Common myeloid progenitor, CD34-positive (primary cell): ENCODE measurements around the gene SLC7A8.

Experiments
- CTCF ChIA-PET: fragments of 350-600 bp; sonication (Branson Sonifier 250); formaldehyde crosslinking; loops from one replicate; lab custom pipeline; 2021; ENCODE audit warnings: antibody characterized with exemption; lab: Charles Lee
- POLR2A ChIA-PET: fragments of 350-600 bp; sonication (Branson Sonifier 250); formaldehyde crosslinking; loops from one replicate; lab custom pipeline; 2021; ENCODE audit warnings: antibody characterized with exemption; lab: Charles Lee
- DNase-seq, 3 donors: peaks; one replicate each; pipeline versions ENCODE4 v3.0.0 to v3.0.0-alpha.2; 2013
- H3K27ac ChIP-seq, 2 experiments: 1 replicate in 1 of 2; 2 replicates in 1 of 2; pipeline ENCODE4 v1.7.0; 2013; ENCODE audit warnings: inconsistent platforms in 2 of 2, low read length in 2 of 2, mild to moderate bottlenecking in 2 of 2, low read depth in 1 of 2, moderate library complexity in 1 of 2; ENCODE audit not compliant: severe bottlenecking in 2 of 2, insufficient read depth in 1 of 2, poor library complexity in 1 of 2
- H3K27me3 ChIP-seq, 5 experiments: replicated peaks in 2 of 5; 1 replicate in 3 of 5; 2 replicates in 2 of 5; pipeline versions ENCODE4 v1.6.1 to v1.7.0; 2013; ENCODE audit warnings: low read length in 4 of 5, mild to moderate bottlenecking in 2 of 5, moderate library complexity in 2 of 5, inconsistent platforms in 1 of 5; ENCODE audit not compliant: insufficient read depth in 5 of 5, control insufficient read depth in 4 of 5
- H3K36me3 ChIP-seq, 4 experiments: 1 replicate in 2 of 4; 2 replicates in 2 of 4; pipeline versions ENCODE4 v1.6.1 to v1.7.0; 2013; ENCODE audit warnings: low read length in 3 of 4, control low read depth in 1 of 4, mild to moderate bottlenecking in 1 of 4; ENCODE audit not compliant: control insufficient read depth in 4 of 4, insufficient read depth in 4 of 4
- H3K4me1 ChIP-seq, 4 experiments: 1 replicate in 3 of 4; 2 replicates in 1 of 4; pipeline versions ENCODE4 v1.6.1 to v1.7.1; 2013; ENCODE audit warnings: low read length in 3 of 4, mild to moderate bottlenecking in 3 of 4, control low read depth in 1 of 4, inconsistent platforms in 1 of 4, moderate library complexity in 1 of 4; ENCODE audit not compliant: control insufficient read depth in 4 of 4, insufficient read depth in 4 of 4; ENCODE audit errors: control extremely low read depth in 1 of 4
- H3K4me3 ChIP-seq, 7 experiments: 1 replicate in 4 of 7; 2 replicates in 3 of 7; pipeline versions ENCODE4 v1.5.1 to v1.7.0; 2013; ENCODE audit warnings: mild to moderate bottlenecking in 7 of 7, low read length in 6 of 7, moderate library complexity in 6 of 7, inconsistent platforms in 2 of 7, low read depth in 2 of 7, control low read depth in 1 of 7; ENCODE audit not compliant: insufficient read depth in 4 of 7, control insufficient read depth in 1 of 7; ENCODE audit errors: extremely low read depth in 1 of 7
- H3K9me3 ChIP-seq, 5 experiments: 1 replicate in 4 of 5; 2 replicates in 1 of 5; pipeline versions ENCODE4 v1.6.1 to v1.7.1; 2013; ENCODE audit warnings: low read length in 4 of 5, mild to moderate bottlenecking in 2 of 5, inconsistent platforms in 1 of 5, low read depth in 1 of 5, moderate library complexity in 1 of 5; ENCODE audit not compliant: control insufficient read depth in 4 of 5, insufficient read depth in 2 of 5; ENCODE audit errors: control extremely low read depth in 1 of 5
- WGBS: methylation state at CpG from one replicate; pipeline ENCODE4 v1.1.5; 2013; ENCODE audit not compliant: insufficient coverage; 5-methylcytosine and 5-hydroxymethylcytosine counted together

The SLC7A8 gene

GRCh38 chr14:23115039-23115731, 68.3 kb downstream of the SLC7A8 start:
- peaks cover 0 to 4% (median 0%) of the 10 kb centered on the region in 5 experiments for H3K27me3 ChIP-seq
- H3K9me3 ChIP-seq: no peaks in the 10 kb centered on the region
- 97% methylated on average over 6 of the region's 10 CpGs for WGBS
- CTCF ChIA-PET: interaction anchor here (0.8 to 16.7 kb wide), 3 partner anchors 37 to 102 kb away, joined by 3 to 462 read pairs (median 200); partner anchors contain the start of gene SLC7A8
- no peak overlapping the region for H3K27ac ChIP-seq
- no peak overlapping the region for H3K4me3 ChIP-seq
- H3K4me1 ChIP-seq: peaks cover 2 to 46% (median 33%) of the 10 kb centered on the region in 4 experiments
- DNase-seq: no peak
- H3K36me3 ChIP-seq: no peaks in the 10 kb centered on the region
- POLR2A ChIA-PET: interaction anchor here (1.0 kb wide), 1 partner anchor 20 kb away, joined by 3 read pairs; the partner anchor contains the start of genes ACIN1 and C14orf119

- H3K27ac ChIP-seq: no peak overlapping the region
- no peaks in the 10 kb centered on the region for H3K9me3 ChIP-seq
- DNase-seq: no peak
- ChIA-PET POLR2A (interaction anchor here (1.0 kb wide), 1 partner anchor 19 kb away, joined by 3 read pairs; the partner anchor contains the start of genes ACIN1 and C14orf119), CTCF (interaction anchor here (0.8 to 16.7 kb wide), 4 partner anchors 36 to 103 kb away, joined by 3 to 462 read pairs (median 102); partner anchors contain the start of gene SLC7A8)
- peaks cover 2 to 41% (median 27%) of the 10 kb centered on the region in 4 experiments for H3K4me1 ChIP-seq
- peaks cover 0 to 4% (median 0%) of the 10 kb centered on the region in 5 experiments for H3K27me3 ChIP-seq
- WGBS: 100% methylated on average over 2 of the region's 4 CpGs
- no peaks in the 10 kb centered on the region for H3K36me3 ChIP-seq
- H3K4me3 ChIP-seq: no peak overlapping the region
These were observed 68.8 kb downstream of the SLC7A8 start for GRCh38 chr14:23114669-23115038.

- H3K27me3 ChIP-seq: peaks cover 0 to 4% (median 0%) of the 10 kb centered on the region in 5 experiments
- H3K9me3 ChIP-seq: no peaks in the 10 kb centered on the region
- CTCF ChIA-PET: interaction anchor here (0.9 to 8.1 kb wide), 4 partner anchors 10 to 73 kb away, joined by 3 to 200 read pairs (median 4); no protein-coding TSS in a partner anchor
- 93% methylated on average over 5 of the region's 5 CpGs for WGBS
- H3K27ac ChIP-seq: no peak overlapping the region
- H3K4me1 ChIP-seq: peaks cover 2 to 35% (median 22%) of the 10 kb centered on the region in 4 experiments
- H3K4me3 ChIP-seq: no peak overlapping the region
- POLR2A ChIA-PET: no interaction called here
- no peak for DNase-seq
- no peaks in the 10 kb centered on the region for H3K36me3 ChIP-seq
These were observed 69.4 kb downstream of the SLC7A8 start for GRCh38 chr14:23114120-23114458.

GRCh38 chr14:23113431-23114119, 69.9 kb downstream of the SLC7A8 start:
- Histone ChIP-seq H3K27ac (no peak overlapping the region), H3K4me3 (no peak overlapping the region), H3K27me3 (peaks cover 0 to 4% (median 0%) of the 10 kb centered on the region in 5 experiments), H3K9me3 (no peaks in the 10 kb centered on the region), H3K4me1 (peaks cover 2 to 30% (median 17%) of the 10 kb centered on the region in 4 experiments), H3K36me3 (no peaks in the 10 kb centered on the region)
- ChIA-PET POLR2A (interaction anchor here (0.5 to 1.3 kb wide), 3 partner anchors 19 to 688 kb away, joined by 3 to 7 read pairs (median 5); partner anchors contain the start of genes ACIN1 and C14orf119), CTCF (interaction anchor here (0.8 to 8.1 kb wide), 15 partner anchors 7 to 131 kb away, joined by 3 to 200 read pairs (median 5); partner anchors contain the start of genes ACIN1, AJUBA, C14orf119 and CEBPE)
- DNase-seq: no peak
- WGBS: 84% methylated on average over 3 of the region's 10 CpGs

GRCh38 chr14:23112359-23113178, 70.9 kb downstream of the SLC7A8 start:
- no peaks in the 10 kb centered on the region for H3K9me3 ChIP-seq
- no peaks in the 10 kb centered on the region for H3K36me3 ChIP-seq
- ChIA-PET CTCF (interaction anchor here (0.8 to 8.1 kb wide), 15 partner anchors 8 to 140 kb away, joined by 3 to 200 read pairs (median 5); partner anchors contain the start of genes ACIN1, AJUBA, C14orf119 and CDH24), POLR2A (interaction anchor here (0.5 to 1.3 kb wide), 3 partner anchors 18 to 687 kb away, joined by 3 to 7 read pairs (median 5); partner anchors contain the start of genes ACIN1 and C14orf119)
- peaks cover 0 to 4% (median 0%) of the 10 kb centered on the region in 5 experiments for H3K27me3 ChIP-seq
- H3K4me3 ChIP-seq: no peak overlapping the region
- peaks cover 2 to 27% (median 12%) of the 10 kb centered on the region in 4 experiments for H3K4me1 ChIP-seq
- H3K27ac ChIP-seq: no peak overlapping the region
- WGBS: 15% methylated on average over 10 of the region's 12 CpGs
- DNase-seq: peak; percentile 91 to 99 (median 97)
